NCI-H345 treated with DMSO at 0.1 percent for 48 hours (cell line): ENCODE results near the gene DNASE1L2.

Experiments used
- DNase-seq: peaks from one replicate; lab custom pipeline; 2025; ENCODE audit not compliant: unreplicated experiment; lab: John Stamatoyannopoulos, UW

Gene DNASE1L2

GRCh38 chr16:2236337-2237101 is at the start of gene DNASE1L2:
Gene DNASE1L2, plus strand, starts transcription at chr16:2236444. Its CDS starts 373 bp downstream, at chr16:2236817.
- no peak for DNase-seq

GRCh38 chr16:2186505-2186904 is 49.7 kb upstream of the DNASE1L2 start:
- no peak for DNase-seq

- no peak for DNase-seq
Observed at GRCh38 chr16:2187212-2187611, 49.0 kb upstream of the DNASE1L2 start.

- DNase-seq = no peak
Observed at GRCh38 chr16:2188395-2188794, 47.8 kb upstream of the DNASE1L2 start.

- no peak for DNase-seq
Observed at GRCh38 chr16:2189252-2189893, 46.9 kb upstream of the DNASE1L2 start.

GRCh38 chr16:2190002-2190658 is 46.1 kb upstream of the DNASE1L2 start:
- DNase-seq = no peak

GRCh38 chr16:2190659-2191445 is 45.4 kb upstream of the DNASE1L2 start:
- DNase-seq = no peak

- no peak for DNase-seq
Observed at GRCh38 chr16:2191446-2191706, 44.9 kb upstream of the DNASE1L2 start.

GRCh38 chr16:2194166-2194834 is 41.9 kb upstream of the DNASE1L2 start:
- DNase-seq = no peak

- peak; percentile 35 for DNase-seq
Observed at GRCh38 chr16:2194852-2195321, 41.4 kb upstream of the DNASE1L2 start.

- no peak for DNase-seq
Observed at GRCh38 chr16:2195322-2196161, 40.7 kb upstream of the DNASE1L2 start.

GRCh38 chr16:2196162-2196980 is 39.9 kb upstream of the DNASE1L2 start, which contains the start of gene CASKIN1:
Gene CASKIN1, minus strand, starts transcription at chr16:2196605. Its CDS starts 173 bp downstream, at chr16:2196432.
- no peak for DNase-seq

- no peak for DNase-seq
Observed at GRCh38 chr16:2196981-2197511, 39.2 kb upstream of the DNASE1L2 start.

GRCh38 chr16:2197765-2198164 is 38.5 kb upstream of the DNASE1L2 start:
- DNase-seq = no peak

GRCh38 chr16:2198283-2198682 is 38.0 kb upstream of the DNASE1L2 start:
- DNase-seq = no peak

- no peak for DNase-seq
Observed at GRCh38 chr16:2199095-2199494, 37.1 kb upstream of the DNASE1L2 start.

- no peak for DNase-seq
Observed at GRCh38 chr16:2199621-2200139, 36.6 kb upstream of the DNASE1L2 start.

GRCh38 chr16:2200313-2200712 is 35.9 kb upstream of the DNASE1L2 start:
- no peak for DNase-seq
